DMS153 (cell line): Measurements from ENCODE around the gene LILRB3.
"Not testable (repeated sequence)": the region's sequence is repeated elsewhere in the genome, so short reads cannot be mapped to it uniquely, and the experiment has no call there.

Source experiments
- DNase-seq: peaks from one replicate; lab custom pipeline; 2025; lab: John Stamatoyannopoulos, UW

LILRB3 gene

GRCh38 chr19:54189735-54190502 is 32.9 kb downstream of the LILRB3 start:
- peak; percentile 100 for DNase-seq

- peak; percentile 67 for DNase-seq
Observed at GRCh38 chr19:54189145-54189734, 33.6 kb downstream of the LILRB3 start, which contains the start of gene MBOAT7. Gene MBOAT7 (minus strand): TSS chr19:54189580. CDS start chr19:54188508, 1,072 bp downstream.

- DNase-seq: no peak
Observed at GRCh38 chr19:54188215-54188871, 34.5 kb downstream of the LILRB3 start.

GRCh38 chr19:54186934-54187381 is 35.8 kb downstream of the LILRB3 start:
- no peak for DNase-seq

- DNase-seq: no peak
Observed at GRCh38 chr19:54186351-54186750, 36.5 kb downstream of the LILRB3 start.

GRCh38 chr19:54183431-54183830 is 39.4 kb downstream of the LILRB3 start:
- DNase-seq: no peak

- not testable (repeated sequence) for DNase-seq
Observed at GRCh38 chr19:54181894-54182293, 40.9 kb downstream of the LILRB3 start.

- no peak for DNase-seq
Observed at GRCh38 chr19:54180691-54181091, 42.1 kb downstream of the LILRB3 start.

GRCh38 chr19:54179921-54180461 is 42.8 kb downstream of the LILRB3 start:
- DNase-seq: peak; percentile 95

- DNase-seq: no peak
Observed at GRCh38 chr19:54179262-54179852, 43.5 kb downstream of the LILRB3 start.

GRCh38 chr19:54178581-54179261 is 44.1 kb downstream of the LILRB3 start:
- DNase-seq: peak; percentile 75

GRCh38 chr19:54173951-54174834 is 48.6 kb downstream of the LILRB3 start:
- DNase-seq: no peak

GRCh38 chr19:54173359-54173699 is 49.5 kb downstream of the LILRB3 start:
- DNase-seq: no peak

GRCh38 chr19:54172471-54173358 is 50.1 kb downstream of the LILRB3 start, which contains the start of gene TMC4:
Gene TMC4 (minus strand): TSS chr19:54173160. CDS start chr19:54173117, 43 bp downstream.
- peak; percentile 83 for DNase-seq

GRCh38 chr19:54171736-54172431 is 50.9 kb downstream of the LILRB3 start:
- not testable (repeated sequence) for DNase-seq

GRCh38 chr19:54169149-54169740 is 53.6 kb downstream of the LILRB3 start:
- no peak for DNase-seq

GRCh38 chr19:54168174-54168917 is 54.5 kb downstream of the LILRB3 start:
- peak; percentile 32 for DNase-seq
